ENCODE measurements around the gene ERBB2. TPM values are rescaled to one million over a fixed set of nuclear protein-coding genes. Genes with fewer than 3 reads are reported as not detected.

The ERBB2 gene
- total and polyA plus RNA-seq, 2 of the 8 experiments (the other 6 are each of a cell fraction or from before 2014, with no cell fraction given): 183 to 394 TPM

GRCh38 chr17:39687546-39688474 lies 12.1 kb upstream of the ERBB2 start, which contains the start of gene PGAP3 (continued):
- TF ChIP-seq EZH2 (IDR thresholded peaks at IDR 0.05; ENCODE audit: low read depth, low read length, severe bottlenecking) (no peak), TBP (IDR thresholded peaks at IDR 0.05; ENCODE audit: low read depth, low read length) (peak; percentile 81), CEBPB (IDR thresholded peaks at IDR 0.05; ENCODE audit: low read depth, low read length) (no peak), CHD1 (IDR thresholded peaks at IDR 0.05; ENCODE audit: low read depth, low read length) (peak; percentile 69), SAP30 (IDR thresholded peaks at IDR 0.05; ENCODE audit: insufficient read depth, insufficient replicate concordance, low read length) (peak; percentile 70), SIN3A (conservative IDR thresholded peaks at IDR 0.05 in 1 of 2, IDR thresholded peaks at IDR 0.05 in 1 of 2; ENCODE audit: low read depth in 1 of 2, low read length in 2 of 2) (0 out of 4 replicates have a peak, but pooled peaks of 1 of the 2 experiments have one; percentile 27), TAF1 (IDR thresholded peaks at IDR 0.05; ENCODE audit: low read depth, low read length) (peak; percentile 85), TEAD4 (IDR thresholded peaks at IDR 0.05; ENCODE audit: low read depth, low read length) (no peak), GABPA (IDR thresholded peaks at IDR 0.05; ENCODE audit: borderline replicate concordance, insufficient read depth, low read length) (peak; percentile 93), NANOG (IDR thresholded peaks at IDR 0.05; ENCODE audit: insufficient read depth, low read depth, low read length, poor library complexity, severe bottlenecking) (peak; percentile 95), EP300 (IDR thresholded peaks at IDR 0.05; ENCODE audit: borderline replicate concordance in 1 of 2, low read depth in 2 of 2, low read length in 2 of 2) (no peak), HDAC2 (IDR thresholded peaks at IDR 0.05; ENCODE audit: borderline replicate concordance in 1 of 2, low read depth in 2 of 2, low read length in 2 of 2) (peak in 1 of 2 experiments; percentile 24; a peak in 1 of 4 replicates), EGR1 (IDR thresholded peaks at IDR 0.05; ENCODE audit: borderline replicate concordance, low read depth, low read length) (peak; percentile 54; the same call in 1 of the 2 replicates), SIX5 (IDR thresholded peaks at IDR 0.05; ENCODE audit: low read depth, low read length) (no peak), KDM4A (IDR thresholded peaks at IDR 0.05; ENCODE audit: low read depth, low read length, severe bottlenecking) (peak; percentile 54)
